Sigmoid colon (tissue), 4 donors: ENCODE data around the gene CHKA.

Source experiments
- CTCF ChIP-seq, 4 experiments: fragments of 450-650 bp in 3 of 4; fragments of 200-600 bp in 1 of 4; IDR thresholded peaks; one replicate each; pipeline ENCODE4 v1.5.1; 2016 to 2019; ENCODE audit warnings: antibody characterized with exemption in 4 of 4, mild to moderate bottlenecking in 3 of 4, moderate library complexity in 2 of 4
- EP300 ChIP-seq, 4 donors: sonication (generic); formaldehyde crosslinking; IDR thresholded peaks; one replicate each; pipeline ENCODE4 v1.6.1; 2017; ENCODE audit warnings: antibody characterized with exemption in 4 of 4
- POLR2A ChIP-seq, 2 donors: fragments of 450-650 bp; IDR thresholded peaks; one replicate each; pipeline ENCODE4 v1.6.1; 2016; ENCODE audit warnings: antibody characterized with exemption in 2 of 2, mild to moderate bottlenecking in 2 of 2, moderate library complexity in 2 of 2

- TF ChIP-seq EP300 (IDR thresholded peaks at IDR 0.05), result no peak
- TF ChIP-seq CTCF (IDR thresholded peaks at IDR 0.05), result no peak
- TF ChIP-seq POLR2A (IDR thresholded peaks at IDR 0.05), result no peak
Observed at GRCh38 chr11:68136866-68137265, 15.7 kb upstream of the CHKA start.
